22Rv1 (cell line): ENCODE results near the gene TSPAN9.

ENCODE experiments used
- H3K27ac ChIP-seq: fragments of 450-650 bp; 2 replicates; pipeline ENCODE4 v1.5.1; 2017
- CTCF ChIP-seq: fragments of 450-650 bp; IDR thresholded peaks from 2 replicates; pipeline ENCODE4 v1.5.1; 2017; ENCODE audit warnings: mild to moderate bottlenecking
- ZFX ChIP-seq: fragments of 450-650 bp; IDR thresholded peaks from 2 replicates; pipeline ENCODE4 v1.6.1; 2017; ENCODE audit warnings: antibody characterized with exemption, borderline replicate concordance

TSPAN9 gene

DNA sequence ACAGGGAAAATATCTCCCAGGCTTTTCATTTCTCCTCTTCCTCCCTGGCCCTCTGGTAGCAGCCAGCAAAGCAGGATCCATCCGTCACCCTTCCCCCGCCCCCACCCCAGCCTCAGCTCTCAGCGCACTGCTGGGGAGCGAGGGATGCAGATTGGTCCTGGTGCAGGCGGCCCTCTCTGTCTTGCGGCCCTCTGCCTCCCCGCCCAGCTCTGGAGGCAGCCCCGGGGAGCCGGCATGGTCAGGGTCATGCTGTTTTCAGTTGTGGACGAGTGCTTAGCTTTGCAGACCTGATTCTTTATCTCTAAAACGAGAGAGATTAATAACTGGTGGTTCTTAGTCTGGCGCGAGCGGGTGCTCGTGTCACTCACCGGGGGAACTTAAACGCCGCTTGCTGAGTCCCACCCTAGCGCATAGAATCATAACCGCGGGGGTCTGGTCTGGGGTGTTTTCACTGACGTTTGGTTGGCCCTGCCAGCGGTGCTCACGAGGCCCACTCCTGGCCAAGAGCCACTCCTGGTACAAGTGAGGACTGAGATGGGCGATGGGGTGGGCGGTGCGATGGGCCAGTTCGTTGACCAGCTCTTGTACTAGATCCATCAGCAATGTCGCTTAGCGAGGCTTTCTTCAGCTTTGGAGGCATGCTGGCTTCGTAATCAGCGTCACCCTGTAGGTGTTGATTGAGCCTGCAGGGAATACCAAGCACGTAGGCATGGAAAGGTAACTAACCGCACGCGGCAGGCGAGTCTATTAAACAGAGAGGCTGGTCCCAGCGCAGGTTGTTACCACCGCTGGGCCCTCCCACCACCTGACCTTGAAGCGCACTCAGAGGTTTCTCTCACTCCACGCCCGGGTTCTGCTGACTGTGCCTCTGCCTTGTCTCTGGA is 95.2 kb downstream of the TSPAN9 start:
- TF ChIP-seq CTCF (no peak), ZFX (no peak)
- no peak overlapping the region for H3K27ac ChIP-seq

DNA sequence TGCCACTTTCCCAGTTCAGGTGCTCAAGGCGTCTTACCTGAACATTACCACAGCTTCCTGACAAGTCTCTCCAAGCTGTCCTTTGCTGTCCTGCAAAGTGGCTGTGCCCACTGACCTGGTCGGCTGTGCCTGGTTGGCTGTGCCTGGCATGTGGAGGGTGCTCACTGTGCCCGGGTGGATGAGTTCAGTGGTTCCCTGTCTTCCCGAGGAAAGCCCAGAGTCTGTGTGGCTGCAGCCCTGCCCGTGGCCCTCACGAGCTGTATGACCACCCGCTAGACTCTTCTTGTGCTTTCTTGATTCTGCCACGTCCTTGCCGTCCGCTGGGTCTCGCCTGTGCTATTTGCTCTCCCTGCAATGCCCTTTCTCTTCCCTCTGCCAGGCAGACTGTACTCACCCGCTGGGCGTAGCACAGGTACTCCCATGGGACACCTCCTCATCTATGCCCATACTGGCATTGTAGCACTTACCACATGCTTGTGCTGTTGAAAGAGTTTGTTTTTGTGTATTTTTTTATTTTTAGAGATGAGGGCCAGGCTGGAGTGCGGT is 95.9 kb downstream of the TSPAN9 start:
- TF ChIP-seq ZFX (no peak), CTCF (no peak)
- H3K27ac ChIP-seq: no peak overlapping the region

- TF ChIP-seq CTCF: no peak
- TF ChIP-seq ZFX: no peak
- H3K27ac ChIP-seq: no peak overlapping the region
These were observed 96.7 kb downstream of the TSPAN9 start for GRCh38 chr12:3173912-3174311.

DNA sequence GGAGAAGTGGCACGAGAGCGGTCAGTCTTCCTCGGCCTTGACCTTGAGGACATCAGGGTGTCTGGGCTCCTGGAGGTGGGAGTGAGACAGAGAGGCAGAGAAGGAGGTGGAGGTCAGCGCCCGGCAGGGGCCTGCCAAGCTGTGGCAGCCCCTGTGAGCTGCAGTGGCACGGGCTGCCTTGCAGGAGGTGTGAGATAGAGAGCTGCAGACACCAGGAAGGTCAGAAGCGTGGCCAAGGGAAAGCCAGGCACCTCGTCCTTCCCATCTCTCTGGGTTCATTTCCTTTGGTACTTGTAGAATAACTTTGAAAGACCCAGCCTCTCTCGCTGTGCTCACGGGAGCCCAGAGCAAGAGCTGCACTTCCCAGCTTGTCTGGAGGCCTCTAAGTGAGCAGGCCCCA is 98.1 kb downstream of the TSPAN9 start:
- TF ChIP-seq ZFX (no peak), CTCF (no peak)
- H3K27ac ChIP-seq: no peak overlapping the region

- no peak overlapping the region for H3K27ac ChIP-seq
These were observed 99.6 kb downstream of the TSPAN9 start for GRCh38 chr12:3176754-3177153.

DNA sequence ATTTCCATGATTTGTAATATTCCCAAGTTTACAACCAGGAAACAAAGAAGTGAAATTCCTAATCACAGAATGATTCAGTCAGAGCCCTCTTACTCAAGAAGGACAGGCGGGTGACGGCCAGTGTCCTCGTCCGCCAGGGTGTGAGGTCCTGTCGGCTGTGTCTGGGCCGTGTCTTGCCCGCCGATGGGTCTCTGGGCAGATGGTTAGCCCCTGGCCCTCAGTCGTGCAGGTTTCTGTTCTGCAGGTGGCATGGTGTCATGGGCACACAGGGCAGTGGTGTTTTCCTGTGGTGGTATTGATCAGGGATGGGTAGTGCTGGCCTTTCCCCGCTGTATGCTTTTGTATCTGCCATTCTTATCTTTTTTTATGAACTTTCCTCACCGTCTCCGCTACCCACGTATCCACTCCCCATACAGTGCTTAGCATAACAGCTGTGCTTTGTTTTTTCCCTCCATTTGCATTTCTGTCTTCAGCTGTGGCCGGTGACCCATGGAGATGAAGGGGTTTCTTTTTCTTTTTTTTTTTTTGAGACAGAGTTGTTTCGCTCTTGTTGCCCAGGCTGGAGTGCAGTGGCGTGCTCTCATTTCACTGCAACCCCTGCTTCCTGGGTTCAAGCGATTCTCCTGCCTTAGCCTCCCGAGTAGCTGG is 100.7 kb downstream of the TSPAN9 start:
- no peak overlapping the region for H3K27ac ChIP-seq

More at GRCh38 chr12:3176754-3177153, 99.6 kb downstream of the TSPAN9 start:
- TF ChIP-seq CTCF (no peak), ZFX (no peak)

More for the DNA sequence above, 100.7 kb downstream of the TSPAN9 start:
- TF ChIP-seq CTCF (no peak), ZFX (no peak)
